Measurements from ENCODE around the gene MRAP.
"Not testable (repeated sequence)": the region's sequence is repeated elsewhere in the genome, so short reads cannot be mapped to it uniquely, and the experiment has no call there.

Gene MRAP

DNA sequence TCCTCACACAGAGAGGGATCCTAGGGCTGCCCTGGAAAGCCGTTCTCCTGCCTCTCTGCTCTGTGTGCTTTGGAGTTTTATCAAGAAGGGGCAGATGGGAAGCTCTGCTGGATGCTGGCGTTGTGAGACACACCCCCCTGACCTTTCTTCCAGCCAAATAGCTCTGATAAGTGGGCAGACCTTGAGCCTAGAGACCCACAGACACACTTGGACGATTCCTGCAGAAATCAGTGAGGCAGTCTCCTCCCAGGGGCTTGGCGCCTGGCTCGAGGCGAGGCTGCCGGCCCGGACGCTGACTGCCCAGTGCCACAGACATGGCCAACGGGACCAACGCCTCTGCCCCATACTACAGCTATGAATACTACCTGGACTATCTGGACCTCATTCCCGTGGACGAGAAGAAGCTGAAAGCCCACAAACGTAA lies at the start of gene MRAP:
TSS of gene MRAP (plus strand) at position 198 of the 424 bp plus-strand sequence. CDS start at position 315, 117 bp downstream.
- DNase-seq (ENCODE audit: low read depth in 2 of 2): no peak

GRCh38 chr21:32249511-32250280 lies 49.0 kb upstream of the MRAP start:
- DNase-seq (ENCODE audit: low read depth in 2 of 2): no peak

- no peak for DNase-seq (ENCODE audit: low read depth in 2 of 2)
Measured at GRCh38 chr21:32252136-32252535, 46.5 kb upstream of the MRAP start.

DNA sequence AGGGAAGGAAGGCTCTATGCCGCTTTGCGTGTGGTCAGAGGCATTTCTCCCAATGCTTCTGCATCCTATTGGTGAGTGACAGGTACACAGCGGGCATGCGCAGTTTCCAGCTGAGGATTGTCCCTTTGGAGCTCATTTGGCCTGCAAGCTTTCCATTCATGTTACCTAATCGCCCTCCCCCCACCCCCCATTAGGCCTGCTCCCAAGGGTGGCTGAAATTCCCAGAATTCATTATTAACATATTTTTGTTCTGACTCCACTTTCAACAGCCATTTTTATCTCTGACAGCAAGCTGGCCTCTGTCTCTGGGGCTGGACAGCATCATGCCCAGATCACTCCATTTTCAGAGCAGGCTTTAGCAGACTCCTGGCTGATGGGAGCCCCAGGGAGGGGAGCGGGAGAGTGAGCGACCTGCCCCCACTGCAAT lies 45.4 kb upstream of the MRAP start:
- DNase-seq (ENCODE audit: low read depth in 2 of 2): no peak

- DNase-seq (ENCODE audit: low read depth in 2 of 2): no peak
Measured at GRCh38 chr21:32256251-32256650, 42.4 kb upstream of the MRAP start.

DNA sequence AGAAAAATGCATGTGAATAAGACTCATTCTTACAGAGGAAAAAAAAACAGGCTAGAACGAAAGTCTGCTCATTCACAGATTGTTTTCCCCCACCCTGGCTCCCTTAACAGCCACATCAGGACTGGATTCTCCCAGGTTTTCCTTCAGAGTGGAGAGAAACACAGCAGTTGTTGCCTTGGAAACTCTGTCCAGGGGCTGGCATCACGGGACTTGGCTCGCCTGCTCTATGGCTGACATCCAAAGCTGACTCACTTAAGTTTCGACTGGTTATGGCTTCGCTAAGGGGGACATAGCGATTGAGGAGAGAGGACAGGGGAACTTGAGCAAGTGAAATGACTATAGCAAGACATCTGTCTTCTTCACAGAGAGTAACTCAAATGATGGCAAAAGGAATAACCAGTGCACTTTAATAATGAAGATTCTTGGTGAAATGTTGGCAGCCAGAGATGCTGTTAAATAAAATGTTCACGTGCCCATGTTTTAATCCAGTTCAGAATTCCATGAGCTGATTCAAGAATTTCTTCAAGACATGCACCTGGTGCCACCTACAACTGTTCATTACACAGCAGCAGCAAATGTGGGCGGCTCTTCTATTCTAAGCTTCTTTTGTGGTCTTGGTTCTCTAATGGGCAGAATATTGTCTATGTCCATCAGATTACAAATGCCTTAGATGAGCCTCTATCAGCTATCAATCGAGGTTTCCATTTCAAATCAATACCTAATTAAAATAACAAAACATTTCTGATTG lies 41.6 kb upstream of the MRAP start:
- no peak for DNase-seq (ENCODE audit: low read depth in 2 of 2)

GRCh38 chr21:32257962-32258785 lies 40.5 kb upstream of the MRAP start:
- no peak for DNase-seq (ENCODE audit: low read depth in 2 of 2)

DNA sequence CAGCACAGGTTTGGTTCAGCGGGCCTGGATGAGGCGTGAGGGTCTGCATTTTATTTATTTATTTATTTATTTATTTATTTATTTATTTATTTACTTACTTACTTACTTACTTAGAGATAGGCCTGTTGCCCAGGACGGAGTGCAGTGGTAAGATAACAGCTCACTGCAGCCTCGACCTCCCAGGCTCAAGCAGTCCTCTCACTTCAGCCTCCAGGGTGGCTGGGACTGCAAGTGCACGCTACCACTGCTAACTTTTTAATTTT lies 39.9 kb upstream of the MRAP start:
- DNase-seq (ENCODE audit: low read depth in 2 of 2): not testable (repeated sequence)

- DNase-seq (ENCODE audit: low read depth in 2 of 2): no peak
Measured at GRCh38 chr21:32260130-32260529, 38.5 kb upstream of the MRAP start.

GRCh38 chr21:32261929-32262328 lies 36.7 kb upstream of the MRAP start:
- no peak for DNase-seq (ENCODE audit: low read depth in 2 of 2)

DNA sequence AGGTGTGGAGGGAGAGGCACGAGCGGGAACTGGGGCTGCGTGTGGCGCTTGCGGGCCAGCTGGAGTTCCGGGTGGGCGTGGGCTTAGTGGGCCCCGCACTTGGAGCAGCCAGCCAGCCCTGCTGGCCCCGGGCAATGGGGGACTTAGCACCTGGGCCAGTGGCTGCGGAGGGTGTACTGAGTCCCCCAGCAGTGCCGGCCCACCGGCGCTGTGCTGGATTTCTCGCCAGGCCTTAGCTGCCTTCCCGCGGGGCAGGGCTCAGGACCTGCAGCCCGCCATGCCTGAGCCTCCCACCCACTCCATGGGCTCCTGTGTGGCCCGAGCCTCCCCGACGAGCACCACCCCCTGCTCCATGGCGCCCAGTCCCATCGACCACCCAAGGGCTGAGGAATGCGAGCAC lies 33.3 kb upstream of the MRAP start:
- DNase-seq (ENCODE audit: low read depth in 2 of 2): not testable (repeated sequence)

GRCh38 chr21:32270748-32271147 lies 27.9 kb upstream of the MRAP start:
- no peak for DNase-seq (ENCODE audit: low read depth in 2 of 2)

DNA sequence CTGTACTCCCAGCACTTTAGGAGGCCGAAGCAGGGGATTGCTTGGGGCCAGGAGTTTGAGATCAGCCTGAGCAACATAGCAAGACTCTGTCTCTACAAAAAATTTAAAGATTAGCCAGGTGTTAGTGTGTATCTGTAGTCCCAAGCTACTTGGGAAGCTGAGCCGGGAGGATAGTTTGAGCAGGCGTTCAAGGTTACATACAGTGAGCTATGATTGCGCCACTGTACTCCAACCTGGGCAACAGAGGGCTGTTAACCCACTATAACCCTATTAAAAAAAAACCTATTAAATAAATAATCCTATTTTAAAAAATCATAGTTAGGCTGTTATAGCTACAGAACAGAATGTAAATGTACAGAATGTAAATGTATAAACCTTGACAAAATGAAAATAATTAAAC lies 22.0 kb upstream of the MRAP start:
- no peak for DNase-seq (ENCODE audit: low read depth in 2 of 2)

GRCh38 chr21:32278103-32278502 lies 20.6 kb upstream of the MRAP start:
- DNase-seq (ENCODE audit: low read depth in 2 of 2): no peak

- peak; percentile 97 to 98 for DNase-seq (ENCODE audit: low read depth in 2 of 2)
Measured at GRCh38 chr21:32278518-32279376, 19.9 kb upstream of the MRAP start, which contains the start of gene MIS18A. MIS18A (minus strand) TSS chr21:32279049; CDS start chr21:32279014, 35 bp downstream.

DNA sequence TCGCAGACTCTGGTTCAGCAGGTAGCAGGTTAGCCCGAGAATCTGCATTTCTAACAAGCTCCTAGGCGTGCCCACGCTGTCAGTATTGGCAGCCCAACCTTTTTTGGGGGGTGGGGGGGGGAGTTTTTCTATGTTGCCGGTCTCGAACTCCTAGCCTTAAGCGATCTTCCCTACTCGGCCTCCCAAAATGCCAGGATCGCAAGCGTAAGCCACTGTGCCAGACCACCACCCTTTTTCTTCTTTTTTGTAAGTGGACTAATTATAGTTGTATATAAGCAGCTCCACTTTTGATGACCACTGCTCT lies 19.3 kb upstream of the MRAP start:
- DNase-seq (ENCODE audit: low read depth in 2 of 2): no peak

DNA sequence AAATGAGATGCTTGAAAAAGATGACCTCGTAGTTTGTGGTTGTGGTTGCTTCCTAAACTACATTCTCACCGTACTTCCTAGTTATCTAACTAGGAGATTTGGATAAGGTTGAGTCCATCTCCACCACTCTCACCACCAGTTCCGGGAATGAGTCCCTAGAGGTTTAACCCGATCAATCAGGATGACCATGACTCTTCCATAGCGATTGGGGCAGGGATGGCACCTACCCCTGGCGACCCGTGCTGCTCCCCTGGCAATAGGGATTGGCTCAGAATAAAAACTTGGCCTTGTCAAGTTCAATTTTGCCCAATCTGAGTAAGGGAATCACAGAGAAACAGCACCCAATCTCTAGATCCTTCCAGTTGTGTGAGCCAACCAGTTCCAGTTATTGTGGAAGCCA lies 17.1 kb upstream of the MRAP start:
- DNase-seq (ENCODE audit: low read depth in 2 of 2): no peak

- DNase-seq (ENCODE audit: low read depth in 2 of 2): no peak
Measured at GRCh38 chr21:32282992-32283391, 15.7 kb upstream of the MRAP start.

DNA sequence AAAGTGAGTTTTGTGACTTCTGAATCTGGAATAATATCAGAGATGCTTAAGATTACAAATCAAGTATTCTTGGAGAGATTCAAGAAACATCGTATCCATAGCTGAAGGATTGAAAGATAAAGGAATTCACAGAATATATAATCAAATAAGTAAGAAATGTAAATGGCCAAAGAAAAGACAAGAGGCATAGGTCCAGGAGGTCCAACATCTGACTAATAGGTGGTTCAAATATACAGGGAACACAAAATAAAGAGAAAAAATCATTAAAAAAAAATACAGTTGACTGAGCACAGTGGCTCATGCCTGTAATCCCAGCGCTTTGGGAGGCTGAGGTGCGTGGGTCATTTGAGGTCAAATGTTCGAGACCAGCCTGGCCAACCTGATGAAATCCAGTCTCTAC lies 13.2 kb upstream of the MRAP start:
- DNase-seq (ENCODE audit: low read depth in 2 of 2): no peak

- DNase-seq (ENCODE audit: low read depth in 2 of 2): no peak
Measured at GRCh38 chr21:32297449-32297848, 1.2 kb upstream of the MRAP start.

- DNase-seq (ENCODE audit: low read depth in 2 of 2): no peak
Measured at GRCh38 chr21:32298148-32298559, 501 bp upstream of the MRAP start.

GRCh38 chr21:32299695-32300094 lies 1.0 kb downstream of the MRAP start:
- no peak for DNase-seq (ENCODE audit: low read depth in 2 of 2)

All from activated CD8-positive, alpha-beta memory T cell treated with anti-CD3 and anti-CD28 coated beads for 4 hours (primary cell).